Measurements from ENCODE around the gene GRIK1. TPM values are rescaled to one million over a fixed set of nuclear protein-coding genes. Genes with fewer than 3 reads are reported as not detected.

The GRIK1 gene
- total RNA-seq, 1 experiment from 2014 or later: not detected

GRCh38 chr21:29637134-29637533 is 302.7 kb downstream of the GRIK1 start:
- H2AFZ ChIP-seq: no peak overlapping the region
- no peaks in the 10 kb centered on the region for H3K9me2 ChIP-seq (ENCODE audit: insufficient read depth)
- H3K79me2 ChIP-seq (ENCODE audit: low read depth): no peaks in the 10 kb centered on the region
- no peaks in the 10 kb centered on the region for H3K9me3 ChIP-seq (ENCODE audit: insufficient read depth, low read depth)
- no peaks in the 10 kb centered on the region for H3F3A ChIP-seq (ENCODE audit: insufficient read depth, low read depth)
- no TSS peak for BruUV-seq (replicated peaks)
- no peak overlapping the region for H3K4me2 ChIP-seq
- ChIA-PET POLR2A (ENCODE audit: unreplicated experiment) (no interaction called here), CTCF (no interaction called here)
- no peak for TF ChIP-seq EZH2 (IDR thresholded peaks at IDR 0.05; ENCODE audit: low read depth)
- H3K4me3 ChIP-seq: no peak overlapping the region
- no peaks in the 10 kb centered on the region for H3K36me3 ChIP-seq (ENCODE audit: low read depth)
- DNase-seq: no peak
- no peaks in the 10 kb centered on the region for H3K27me3 ChIP-seq (ENCODE audit: insufficient read depth, low read depth)
- intact Hi-C loops (cut with micrococcal nuclease; ENCODE audit: unreplicated experiment): no loop called here
- no peak overlapping the region for H3K27ac ChIP-seq
- H4K20me1 ChIP-seq (ENCODE audit: insufficient read depth): no peaks in the 10 kb centered on the region
- no peaks in the 10 kb centered on the region for H3K4me1 ChIP-seq (replicated peaks; ENCODE audit: insufficient read depth)

DNA sequence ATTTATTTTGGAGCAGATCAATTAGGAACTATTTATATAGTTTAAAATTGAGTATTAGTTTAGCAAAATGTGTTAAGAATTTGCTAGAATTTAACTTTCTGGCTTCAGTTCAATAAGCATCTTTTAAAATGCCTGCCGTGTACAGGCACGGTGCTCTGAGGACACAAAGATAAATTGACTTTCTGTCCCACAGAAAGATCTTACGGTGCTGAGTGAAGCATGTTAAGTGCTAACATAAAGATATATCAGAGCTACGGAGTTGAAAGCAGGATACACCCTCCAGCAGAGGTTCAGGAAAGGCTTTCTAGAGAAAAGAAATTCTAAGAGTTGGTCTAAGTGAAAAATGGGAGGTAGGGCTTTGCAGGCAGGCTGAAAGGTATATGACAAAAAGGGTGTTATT is 305.4 kb downstream of the GRIK1 start:
- Histone ChIP-seq H3K36me3 (ENCODE audit: low read depth) (no peaks in the 10 kb centered on the region), H3K9me3 (ENCODE audit: insufficient read depth, low read depth) (no peaks in the 10 kb centered on the region), H3K4me2 (no peak overlapping the region), H3K4me1 (replicated peaks; ENCODE audit: insufficient read depth) (no peaks in the 10 kb centered on the region), H3K9me2 (ENCODE audit: insufficient read depth) (no peaks in the 10 kb centered on the region), H3F3A (ENCODE audit: insufficient read depth, low read depth) (no peaks in the 10 kb centered on the region), H3K27me3 (ENCODE audit: insufficient read depth, low read depth) (no peaks in the 10 kb centered on the region), H2AFZ (no peak overlapping the region), H3K27ac (no peak overlapping the region), H3K4me3 (no peak overlapping the region), H3K79me2 (ENCODE audit: low read depth) (no peaks in the 10 kb centered on the region), H4K20me1 (ENCODE audit: insufficient read depth) (no peaks in the 10 kb centered on the region)
- BruUV-seq (replicated peaks): no TSS peak
- TF ChIP-seq EZH2 (IDR thresholded peaks at IDR 0.05; ENCODE audit: low read depth): no peak
- TF ChIP-seq CTCF (conservative IDR thresholded peaks at IDR 0.05): no peak
- ChIA-PET POLR2A (ENCODE audit: unreplicated experiment) (no interaction called here), CTCF (no interaction called here)
- intact Hi-C loops (cut with micrococcal nuclease; ENCODE audit: unreplicated experiment): no loop called here
- no peak for DNase-seq

DNA sequence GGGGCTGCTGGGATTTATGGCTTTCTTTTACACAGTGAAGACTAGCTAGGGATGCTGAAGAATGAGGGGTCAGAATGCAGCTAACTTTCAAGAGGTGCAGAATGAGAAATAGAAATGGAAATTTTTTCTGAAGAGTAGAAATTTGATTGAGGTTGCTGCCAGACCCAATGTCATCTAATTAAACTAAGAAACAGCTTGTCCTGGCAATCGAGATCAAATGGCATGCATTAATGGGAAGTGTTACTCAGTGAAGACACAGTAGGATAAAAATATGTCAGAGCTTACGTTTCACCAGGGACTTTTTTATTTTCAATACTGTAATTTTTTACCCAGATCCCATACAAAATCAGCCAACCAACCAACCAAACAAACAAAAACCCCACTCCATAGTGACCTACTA is 306.0 kb downstream of the GRIK1 start:
- H3K79me2 ChIP-seq (ENCODE audit: low read depth): no peaks in the 10 kb centered on the region
- no peaks in the 10 kb centered on the region for H3K36me3 ChIP-seq (ENCODE audit: low read depth)
- no peak overlapping the region for H3K4me3 ChIP-seq
- CTCF ChIA-PET: no interaction called here
- no peaks in the 10 kb centered on the region for H3K4me1 ChIP-seq (replicated peaks; ENCODE audit: insufficient read depth)
- TF ChIP-seq CTCF (conservative IDR thresholded peaks at IDR 0.05) (no peak), EZH2 (IDR thresholded peaks at IDR 0.05; ENCODE audit: low read depth) (no peak)
- intact Hi-C loops (cut with micrococcal nuclease; ENCODE audit: unreplicated experiment): no loop called here
- no peak overlapping the region for H3K27ac ChIP-seq
- H3F3A ChIP-seq (ENCODE audit: insufficient read depth, low read depth): no peaks in the 10 kb centered on the region
- no peaks in the 10 kb centered on the region for H4K20me1 ChIP-seq (ENCODE audit: insufficient read depth)
- no peaks in the 10 kb centered on the region for H3K27me3 ChIP-seq (ENCODE audit: insufficient read depth, low read depth)
- H3K9me3 ChIP-seq (ENCODE audit: insufficient read depth, low read depth): no peaks in the 10 kb centered on the region
- DNase-seq: no peak
- no peak overlapping the region for H3K4me2 ChIP-seq
- no peak overlapping the region for H2AFZ ChIP-seq
- POLR2A ChIA-PET (ENCODE audit: unreplicated experiment): no interaction called here
- BruUV-seq (replicated peaks): no TSS peak
- H3K9me2 ChIP-seq (ENCODE audit: insufficient read depth): no peaks in the 10 kb centered on the region

DNA sequence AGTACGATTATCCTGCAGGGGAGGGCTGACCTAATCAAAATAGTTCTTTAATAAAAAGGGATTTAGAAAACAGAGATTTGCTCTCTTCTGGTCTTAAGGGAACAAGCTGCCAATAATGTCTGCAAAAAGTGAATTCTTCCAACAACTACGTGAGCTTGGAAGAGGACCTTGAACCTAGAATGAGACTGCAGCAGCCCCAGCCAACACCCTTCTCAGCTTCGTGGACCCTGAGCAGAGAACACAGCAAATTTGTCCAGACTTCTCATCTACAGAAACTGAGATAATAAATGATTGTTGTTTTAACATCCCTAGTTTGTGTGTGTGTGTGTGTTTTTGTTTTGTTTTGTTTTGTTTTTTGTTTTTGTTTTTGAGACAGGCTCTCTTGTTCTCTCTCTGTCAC is 309.4 kb downstream of the GRIK1 start:
- H2AFZ ChIP-seq: no peak overlapping the region
- no peak for DNase-seq
- H4K20me1 ChIP-seq (ENCODE audit: insufficient read depth): no peaks in the 10 kb centered on the region
- H3F3A ChIP-seq (ENCODE audit: insufficient read depth, low read depth): no peaks in the 10 kb centered on the region
- CTCF ChIA-PET: no interaction called here
- no peaks in the 10 kb centered on the region for H3K9me2 ChIP-seq (ENCODE audit: insufficient read depth)
- POLR2A ChIA-PET (ENCODE audit: unreplicated experiment): no interaction called here
- no peak overlapping the region for H3K27ac ChIP-seq
- H3K4me1 ChIP-seq (replicated peaks; ENCODE audit: insufficient read depth): no peaks in the 10 kb centered on the region
- no peaks in the 10 kb centered on the region for H3K9me3 ChIP-seq (ENCODE audit: insufficient read depth, low read depth)
- intact Hi-C loops (cut with micrococcal nuclease; ENCODE audit: unreplicated experiment): no loop called here
- no TSS peak for BruUV-seq (replicated peaks)
- no peak overlapping the region for H3K4me3 ChIP-seq
- no peak overlapping the region for H3K4me2 ChIP-seq
- no peaks in the 10 kb centered on the region for H3K79me2 ChIP-seq (ENCODE audit: low read depth)
- no peaks in the 10 kb centered on the region for H3K27me3 ChIP-seq (ENCODE audit: insufficient read depth, low read depth)
- TF ChIP-seq EZH2 (IDR thresholded peaks at IDR 0.05; ENCODE audit: low read depth): no peak
- no peaks in the 10 kb centered on the region for H3K36me3 ChIP-seq (ENCODE audit: low read depth)

Data from PC-9 (cell line).